NCI-H1048 (cell line): ENCODE measurements around the gene ANTXR2.

Experiments
- DNase-seq: peaks from one replicate; lab custom pipeline; 2025; lab: John Stamatoyannopoulos, UW

The ANTXR2 gene

GRCh38 chr4:79982601-79983322 is 90.3 kb downstream of the ANTXR2 start:
- no peak for DNase-seq

GRCh38 chr4:79980448-79980847 is 92.6 kb downstream of the ANTXR2 start:
- no peak for DNase-seq

- DNase-seq: no peak
These were observed 93.1 kb downstream of the ANTXR2 start for GRCh38 chr4:79979785-79980437.

GRCh38 chr4:79977131-79977840 is 95.7 kb downstream of the ANTXR2 start:
- no peak for DNase-seq

- no peak for DNase-seq
These were observed 108.4 kb downstream of the ANTXR2 start for GRCh38 chr4:79964400-79965211.

- DNase-seq: no peak
These were observed 109.0 kb downstream of the ANTXR2 start for GRCh38 chr4:79964020-79964399.

GRCh38 chr4:79959652-79960051 is 113.4 kb downstream of the ANTXR2 start:
- DNase-seq: no peak

- DNase-seq: no peak
These were observed 114.4 kb downstream of the ANTXR2 start for GRCh38 chr4:79958466-79959264.

- no peak for DNase-seq
These were observed 123.9 kb downstream of the ANTXR2 start for GRCh38 chr4:79949178-79949577.

GRCh38 chr4:79948739-79949138 is 124.3 kb downstream of the ANTXR2 start:
- no peak for DNase-seq

- DNase-seq: no peak
These were observed 124.8 kb downstream of the ANTXR2 start for GRCh38 chr4:79948261-79948660.

- no peak for DNase-seq
These were observed 125.6 kb downstream of the ANTXR2 start for GRCh38 chr4:79947386-79947785.

- no peak for DNase-seq
These were observed 137.8 kb downstream of the ANTXR2 start for GRCh38 chr4:79935274-79935673.

- DNase-seq: no peak
These were observed 138.4 kb downstream of the ANTXR2 start for GRCh38 chr4:79934660-79935059.

GRCh38 chr4:79927931-79928330 is 145.1 kb downstream of the ANTXR2 start:
- DNase-seq: no peak

- DNase-seq: no peak
These were observed 149.7 kb downstream of the ANTXR2 start for GRCh38 chr4:79923281-79923680.

GRCh38 chr4:79922011-79922410 is 151.0 kb downstream of the ANTXR2 start:
- no peak for DNase-seq

GRCh38 chr4:79920163-79920853 is 152.7 kb downstream of the ANTXR2 start:
- no peak for DNase-seq

- no peak for DNase-seq
These were observed 154.7 kb downstream of the ANTXR2 start for GRCh38 chr4:79918292-79918691.

- no peak for DNase-seq
These were observed 155.8 kb downstream of the ANTXR2 start for GRCh38 chr4:79917246-79917645.

GRCh38 chr4:79915246-79915645 is 157.8 kb downstream of the ANTXR2 start:
- no peak for DNase-seq
